ENCODE data around the gene CACNG7.
A peak's percentile ranks its signal among the peaks of the same experiment; 100 is the strongest.

Gene CACNG7

DNA sequence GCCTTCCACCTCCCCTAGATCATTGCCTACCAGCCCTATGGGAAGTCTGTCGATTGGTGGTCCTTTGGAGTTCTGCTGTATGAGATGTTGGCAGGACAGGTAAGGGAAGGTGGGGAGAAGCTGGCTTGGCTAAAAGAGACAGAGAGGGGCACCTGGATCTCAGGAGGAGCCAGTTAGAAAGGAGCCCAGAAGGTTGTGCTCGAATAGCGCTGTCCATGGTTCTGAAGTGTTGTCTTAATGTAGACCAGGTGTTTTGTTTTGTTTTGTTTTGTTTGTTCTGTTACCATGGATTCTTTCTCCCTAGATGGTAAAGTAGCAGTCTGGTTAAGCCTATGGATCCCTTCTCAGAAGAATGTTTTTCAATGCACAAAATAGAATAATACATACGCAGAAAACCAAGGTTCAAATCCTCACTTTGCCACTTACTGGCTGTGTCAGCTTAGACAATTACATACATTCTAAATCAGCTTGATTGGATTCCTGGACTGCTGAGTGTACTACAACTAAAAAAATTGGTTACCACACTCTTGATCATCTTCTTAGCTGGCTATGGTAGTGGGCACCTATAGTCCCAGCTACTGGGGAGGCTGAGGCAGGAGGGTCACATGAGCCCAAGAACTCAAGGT lies 5.9 kb upstream of the CACNG7 start:
- H3K4me3 ChIP-seq (ENCODE audit: insufficient read depth in 1 of 2, low read depth in 1 of 2, low read length in 2 of 2), result no peak overlapping the region
- H3K9me3 ChIP-seq (ENCODE audit: control insufficient read depth, low read length), result no peaks in the 10 kb centered on the region
- no peak overlapping the region for H2AFZ ChIP-seq (ENCODE audit: low read depth, low read length)
- no peak overlapping the region for H2BK12ac ChIP-seq (ENCODE audit: low read length in 2 of 2)
- H2BK5ac ChIP-seq (ENCODE audit: low read depth, low read length, poor library complexity, severe bottlenecking), result no peak overlapping the region
- H2BK15ac ChIP-seq (ENCODE audit: low read depth, poor library complexity, severe bottlenecking), result no peak overlapping the region
- peak; percentile 44 for DNase-seq
- no peaks in the 10 kb centered on the region for H3K79me1 ChIP-seq (replicated peaks; ENCODE audit: low read length, poor library complexity, severe bottlenecking)
- no peak overlapping the region for H3K4ac ChIP-seq (ENCODE audit: low read depth in 1 of 2, low read length in 2 of 2)
- no peak overlapping the region for H3K14ac ChIP-seq (ENCODE audit: low read length in 2 of 2)
- no peaks in the 10 kb centered on the region for H3K36me3 ChIP-seq (ENCODE audit: control insufficient read depth in 1 of 2, insufficient read depth in 2 of 2, low read depth in 1 of 2, low read length in 2 of 2)
- no peak overlapping the region for H3K9ac ChIP-seq (ENCODE audit: low read length)
- peaks cover 47 to 51% of the 10 kb centered on the region in 2 experiments for H3K27me3 ChIP-seq (ENCODE audit: control insufficient read depth in 1 of 2, insufficient read depth in 1 of 2, low read length in 2 of 2)
- no peak overlapping the region for H4K91ac ChIP-seq (ENCODE audit: low read length)
- no peak overlapping the region for H3K27ac ChIP-seq (ENCODE audit: low read length, poor library complexity, severe bottlenecking)
- 4% methylated on average over 4 of the region's 4 CpGs for WGBS
- H3K4me2 ChIP-seq (ENCODE audit: low read length, poor library complexity, severe bottlenecking), result no peak overlapping the region
- no peak overlapping the region for H3K18ac ChIP-seq (ENCODE audit: low read depth in 1 of 2, low read length in 2 of 2)
- no peak overlapping the region for H2AK5ac ChIP-seq (ENCODE audit: low read length, severe bottlenecking)
- H3K4me1 ChIP-seq (ENCODE audit: control insufficient read depth, insufficient read depth, low read depth, low read length), result peaks cover 8% of the 10 kb centered on the region
- no peak overlapping the region for H2BK120ac ChIP-seq (ENCODE audit: low read depth, low read length)
- H3K23ac ChIP-seq (ENCODE audit: low read length in 2 of 2), result no peak overlapping the region
- H4K8ac ChIP-seq (ENCODE audit: low read length), result no peak overlapping the region

DNA sequence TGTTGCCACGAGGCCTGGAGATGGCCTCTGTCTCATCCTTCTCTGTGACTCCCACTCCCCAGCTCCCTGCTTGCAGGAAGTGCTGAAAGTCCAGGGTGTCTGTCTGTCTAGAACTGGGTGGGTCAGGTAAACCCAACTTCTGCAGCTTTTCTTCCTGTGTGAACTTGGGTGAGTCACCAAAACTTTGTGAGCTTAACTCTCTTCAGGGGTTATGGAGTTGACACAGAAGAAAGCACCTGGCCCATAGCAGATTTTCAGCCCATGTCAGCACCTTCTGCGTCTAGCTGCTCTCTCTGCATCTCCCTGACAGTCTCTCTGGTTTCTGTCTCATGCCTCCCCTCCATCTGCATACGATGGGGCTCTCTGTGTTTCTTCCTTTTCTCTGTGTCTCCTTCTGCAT lies 4.2 kb upstream of the CACNG7 start:
- H3K4ac ChIP-seq (ENCODE audit: low read depth in 1 of 2, low read length in 2 of 2), result no peak overlapping the region
- no peak overlapping the region for H2BK120ac ChIP-seq (ENCODE audit: low read depth, low read length)
- H3K14ac ChIP-seq (ENCODE audit: low read length in 2 of 2), result no peak overlapping the region
- no peak overlapping the region for H2AFZ ChIP-seq (ENCODE audit: low read depth, low read length)
- no peaks in the 10 kb centered on the region for H3K9me3 ChIP-seq (ENCODE audit: control insufficient read depth, low read length)
- no peak overlapping the region for H3K18ac ChIP-seq (ENCODE audit: low read depth in 1 of 2, low read length in 2 of 2)
- no peak overlapping the region for H2BK12ac ChIP-seq (ENCODE audit: low read length in 2 of 2)
- whole genome bisulfite sequencing, result 30% methylated on average over 3 of the region's 3 CpGs
- no peak overlapping the region for H3K9ac ChIP-seq (ENCODE audit: low read length)
- H3K4me2 ChIP-seq (ENCODE audit: low read length, poor library complexity, severe bottlenecking), result no peak overlapping the region
- H3K23ac ChIP-seq (ENCODE audit: low read length in 2 of 2), result no peak overlapping the region
- peaks cover 3% of the 10 kb centered on the region for H3K4me1 ChIP-seq (ENCODE audit: control insufficient read depth, insufficient read depth, low read depth, low read length)
- no peak overlapping the region for H2BK5ac ChIP-seq (ENCODE audit: low read depth, low read length, poor library complexity, severe bottlenecking)
- H3K4me3 ChIP-seq (ENCODE audit: insufficient read depth in 1 of 2, low read depth in 1 of 2, low read length in 2 of 2), result no peak overlapping the region
- no peaks in the 10 kb centered on the region for H3K36me3 ChIP-seq (ENCODE audit: control insufficient read depth in 1 of 2, insufficient read depth in 2 of 2, low read depth in 1 of 2, low read length in 2 of 2)
- H4K91ac ChIP-seq (ENCODE audit: low read length), result no peak overlapping the region
- H2AK5ac ChIP-seq (ENCODE audit: low read length, severe bottlenecking), result no peak overlapping the region
- no peak overlapping the region for H2BK15ac ChIP-seq (ENCODE audit: low read depth, poor library complexity, severe bottlenecking)
- H3K27me3 ChIP-seq (ENCODE audit: control insufficient read depth in 1 of 2, insufficient read depth in 1 of 2, low read length in 2 of 2), result peaks cover 53 to 62% of the 10 kb centered on the region in 2 experiments
- H4K8ac ChIP-seq (ENCODE audit: low read length), result no peak overlapping the region
- H3K79me1 ChIP-seq (replicated peaks; ENCODE audit: low read length, poor library complexity, severe bottlenecking), result no peaks in the 10 kb centered on the region
- no peak for DNase-seq
- H3K27ac ChIP-seq (ENCODE audit: low read length, poor library complexity, severe bottlenecking), result no peak overlapping the region

DNA sequence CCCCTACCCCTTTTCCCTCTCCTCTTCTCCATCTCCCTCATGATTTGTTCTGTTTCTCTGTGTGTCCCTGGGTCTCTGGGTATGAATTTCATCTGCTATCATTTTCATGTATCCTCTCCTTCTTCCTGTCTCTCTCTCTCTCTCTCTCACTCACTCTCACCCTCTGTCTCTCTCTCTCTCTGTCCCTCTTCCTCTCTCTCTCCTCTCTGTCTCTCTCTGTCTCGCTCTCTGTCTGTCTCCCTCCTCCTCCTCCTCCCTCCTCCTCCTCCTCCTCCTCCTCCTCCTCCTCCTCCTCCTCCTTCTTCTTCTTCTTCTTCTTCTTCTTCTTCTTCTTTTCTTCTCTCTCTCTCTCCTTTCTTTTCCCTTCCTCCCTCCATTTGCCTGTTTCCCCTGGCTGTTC lies 3.3 kb upstream of the CACNG7 start:
- Histone ChIP-seq H3K27ac (ENCODE audit: low read length, poor library complexity, severe bottlenecking) (no peak overlapping the region), H3K23ac (ENCODE audit: low read length in 2 of 2) (no peak overlapping the region), H3K4me3 (ENCODE audit: insufficient read depth in 1 of 2, low read depth in 1 of 2, low read length in 2 of 2) (no peak overlapping the region), H2BK12ac (ENCODE audit: low read length in 2 of 2) (no peak overlapping the region), H4K91ac (ENCODE audit: low read length) (no peak overlapping the region), H2BK5ac (ENCODE audit: low read depth, low read length, poor library complexity, severe bottlenecking) (no peak overlapping the region), H3K36me3 (ENCODE audit: control insufficient read depth in 1 of 2, insufficient read depth in 2 of 2, low read depth in 1 of 2, low read length in 2 of 2) (no peaks in the 10 kb centered on the region), H3K27me3 (ENCODE audit: control insufficient read depth in 1 of 2, insufficient read depth in 1 of 2, low read length in 2 of 2) (peaks cover 62 to 64% of the 10 kb centered on the region in 2 experiments), H4K8ac (ENCODE audit: low read length) (no peak overlapping the region), H2AK5ac (ENCODE audit: low read length, severe bottlenecking) (no peak overlapping the region), H3K9me3 (ENCODE audit: control insufficient read depth, low read length) (no peaks in the 10 kb centered on the region), H3K4me2 (ENCODE audit: low read length, poor library complexity, severe bottlenecking) (no peak overlapping the region), H3K18ac (ENCODE audit: low read depth in 1 of 2, low read length in 2 of 2) (no peak overlapping the region), H3K9ac (ENCODE audit: low read length) (no peak overlapping the region), H2AFZ (ENCODE audit: low read depth, low read length) (no peak overlapping the region), H3K79me1 (replicated peaks; ENCODE audit: low read length, poor library complexity, severe bottlenecking) (no peaks in the 10 kb centered on the region), H2BK120ac (ENCODE audit: low read depth, low read length) (no peak overlapping the region), H3K4me1 (ENCODE audit: control insufficient read depth, insufficient read depth, low read depth, low read length) (peaks cover 3% of the 10 kb centered on the region), H3K14ac (ENCODE audit: low read length in 2 of 2) (no peak overlapping the region), H2BK15ac (ENCODE audit: low read depth, poor library complexity, severe bottlenecking) (no peak overlapping the region), H3K4ac (ENCODE audit: low read depth in 1 of 2, low read length in 2 of 2) (no peak overlapping the region)
- DNase-seq, result no peak
- WGBS, result 71% methylated on average over 1 of the region's 1 CpG

DNA sequence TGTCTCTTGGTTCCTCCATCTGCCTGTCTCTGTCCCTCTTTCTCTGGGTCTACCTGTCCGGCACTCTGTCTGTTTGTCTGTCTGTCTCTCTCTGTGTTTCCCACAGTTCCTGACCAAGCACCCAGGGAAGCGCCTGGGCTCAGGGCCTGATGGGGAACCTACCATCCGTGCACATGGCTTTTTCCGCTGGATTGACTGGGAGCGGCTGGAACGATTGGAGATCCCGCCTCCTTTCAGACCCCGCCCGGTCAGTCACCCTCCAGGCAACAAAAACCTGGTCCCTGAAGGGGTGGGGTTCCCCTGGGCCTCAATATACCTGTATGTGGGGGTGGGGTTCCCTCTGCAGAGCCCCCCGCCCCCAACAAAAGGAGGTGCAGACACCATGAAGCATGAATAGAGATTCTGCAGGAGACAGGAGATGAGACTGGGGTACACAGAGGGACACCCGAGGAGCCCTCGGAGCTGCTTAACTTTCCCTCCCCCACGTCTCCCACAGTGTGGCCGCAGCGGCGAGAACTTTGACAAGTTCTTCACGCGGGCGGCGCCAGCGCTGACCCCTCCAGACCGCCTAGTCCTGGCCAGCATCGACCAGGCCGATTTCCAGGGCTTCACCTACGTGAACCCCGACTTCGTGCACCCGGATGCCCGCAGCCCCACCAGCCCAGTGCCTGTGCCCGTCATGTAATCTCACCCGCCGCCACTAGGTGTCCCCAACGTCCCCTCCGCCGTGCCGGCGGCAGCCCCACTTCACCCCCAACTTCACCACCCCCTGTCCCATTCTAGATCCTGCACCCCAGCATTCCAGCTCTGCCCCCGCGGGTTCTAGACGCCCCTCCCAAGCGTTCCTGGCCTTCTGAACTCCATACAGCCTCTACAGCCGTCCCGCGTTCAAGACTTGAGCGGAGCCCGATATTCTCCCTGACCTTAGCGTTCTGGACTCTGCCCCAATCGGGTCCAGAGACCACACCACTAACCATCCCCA lies 2.6 kb upstream of the CACNG7 start:
- H3K18ac ChIP-seq (ENCODE audit: low read depth in 1 of 2, low read length in 2 of 2), result no peak overlapping the region
- H3K27me3 ChIP-seq (ENCODE audit: control insufficient read depth in 1 of 2, insufficient read depth in 1 of 2, low read length in 2 of 2), result peaks cover 69% of the 10 kb centered on the region in 2 experiments
- no peak overlapping the region for H3K4me3 ChIP-seq (ENCODE audit: insufficient read depth in 1 of 2, low read depth in 1 of 2, low read length in 2 of 2)
- H4K91ac ChIP-seq (ENCODE audit: low read length), result no peak overlapping the region
- WGBS, result 14% methylated on average over 48 of the region's 48 CpGs
- no peak overlapping the region for H3K4me2 ChIP-seq (ENCODE audit: low read length, poor library complexity, severe bottlenecking)
- no peak overlapping the region for H3K4ac ChIP-seq (ENCODE audit: low read depth in 1 of 2, low read length in 2 of 2)
- no peak overlapping the region for H2BK12ac ChIP-seq (ENCODE audit: low read length in 2 of 2)
- H2AFZ ChIP-seq (ENCODE audit: low read depth, low read length), result no peak overlapping the region
- no peak overlapping the region for H2BK15ac ChIP-seq (ENCODE audit: low read depth, poor library complexity, severe bottlenecking)
- H4K8ac ChIP-seq (ENCODE audit: low read length), result no peak overlapping the region
- H3K23ac ChIP-seq (ENCODE audit: low read length in 2 of 2), result no peak overlapping the region
- H2AK5ac ChIP-seq (ENCODE audit: low read length, severe bottlenecking), result no peak overlapping the region
- peaks cover 3% of the 10 kb centered on the region for H3K4me1 ChIP-seq (ENCODE audit: control insufficient read depth, insufficient read depth, low read depth, low read length)
- no peak overlapping the region for H3K9ac ChIP-seq (ENCODE audit: low read length)
- no peak overlapping the region for H3K27ac ChIP-seq (ENCODE audit: low read length, poor library complexity, severe bottlenecking)
- no peak overlapping the region for H2BK5ac ChIP-seq (ENCODE audit: low read depth, low read length, poor library complexity, severe bottlenecking)
- H2BK120ac ChIP-seq (ENCODE audit: low read depth, low read length), result no peak overlapping the region
- no peaks in the 10 kb centered on the region for H3K36me3 ChIP-seq (ENCODE audit: control insufficient read depth in 1 of 2, insufficient read depth in 2 of 2, low read depth in 1 of 2, low read length in 2 of 2)
- H3K79me1 ChIP-seq (replicated peaks; ENCODE audit: low read length, poor library complexity, severe bottlenecking), result no peaks in the 10 kb centered on the region
- H3K9me3 ChIP-seq (ENCODE audit: control insufficient read depth, low read length), result no peaks in the 10 kb centered on the region
- DNase-seq, result no peak
- no peak overlapping the region for H3K14ac ChIP-seq (ENCODE audit: low read length in 2 of 2)
